Measurements from ENCODE around the gene SEC14L5.

DNA sequence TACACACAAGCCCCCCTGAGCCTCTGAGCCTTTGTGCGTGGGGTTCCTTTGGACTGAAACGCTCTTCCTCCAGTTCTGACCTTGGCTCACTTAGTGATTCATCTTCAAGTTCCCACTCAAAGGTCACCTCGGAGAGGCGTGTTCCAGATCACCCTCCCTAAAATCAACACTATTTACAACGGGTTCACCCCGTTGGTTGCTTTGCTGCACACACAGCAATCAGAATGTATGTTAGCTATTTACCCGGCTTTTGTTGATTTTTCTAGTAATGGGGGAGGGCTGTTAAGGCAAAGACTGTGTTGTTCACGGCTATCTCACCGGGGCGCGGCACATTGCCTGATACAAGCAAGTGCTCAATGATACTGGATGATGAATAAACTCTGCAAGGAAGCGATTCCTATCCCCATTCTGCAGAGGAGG is 74.6 kb downstream of the SEC14L5 start:
- no peak for TF ChIP-seq CTCF (conservative IDR thresholded peaks at IDR 0.05; ENCODE audit: low read depth in 2 of 2)
- TF ChIP-seq, protein P1, sequence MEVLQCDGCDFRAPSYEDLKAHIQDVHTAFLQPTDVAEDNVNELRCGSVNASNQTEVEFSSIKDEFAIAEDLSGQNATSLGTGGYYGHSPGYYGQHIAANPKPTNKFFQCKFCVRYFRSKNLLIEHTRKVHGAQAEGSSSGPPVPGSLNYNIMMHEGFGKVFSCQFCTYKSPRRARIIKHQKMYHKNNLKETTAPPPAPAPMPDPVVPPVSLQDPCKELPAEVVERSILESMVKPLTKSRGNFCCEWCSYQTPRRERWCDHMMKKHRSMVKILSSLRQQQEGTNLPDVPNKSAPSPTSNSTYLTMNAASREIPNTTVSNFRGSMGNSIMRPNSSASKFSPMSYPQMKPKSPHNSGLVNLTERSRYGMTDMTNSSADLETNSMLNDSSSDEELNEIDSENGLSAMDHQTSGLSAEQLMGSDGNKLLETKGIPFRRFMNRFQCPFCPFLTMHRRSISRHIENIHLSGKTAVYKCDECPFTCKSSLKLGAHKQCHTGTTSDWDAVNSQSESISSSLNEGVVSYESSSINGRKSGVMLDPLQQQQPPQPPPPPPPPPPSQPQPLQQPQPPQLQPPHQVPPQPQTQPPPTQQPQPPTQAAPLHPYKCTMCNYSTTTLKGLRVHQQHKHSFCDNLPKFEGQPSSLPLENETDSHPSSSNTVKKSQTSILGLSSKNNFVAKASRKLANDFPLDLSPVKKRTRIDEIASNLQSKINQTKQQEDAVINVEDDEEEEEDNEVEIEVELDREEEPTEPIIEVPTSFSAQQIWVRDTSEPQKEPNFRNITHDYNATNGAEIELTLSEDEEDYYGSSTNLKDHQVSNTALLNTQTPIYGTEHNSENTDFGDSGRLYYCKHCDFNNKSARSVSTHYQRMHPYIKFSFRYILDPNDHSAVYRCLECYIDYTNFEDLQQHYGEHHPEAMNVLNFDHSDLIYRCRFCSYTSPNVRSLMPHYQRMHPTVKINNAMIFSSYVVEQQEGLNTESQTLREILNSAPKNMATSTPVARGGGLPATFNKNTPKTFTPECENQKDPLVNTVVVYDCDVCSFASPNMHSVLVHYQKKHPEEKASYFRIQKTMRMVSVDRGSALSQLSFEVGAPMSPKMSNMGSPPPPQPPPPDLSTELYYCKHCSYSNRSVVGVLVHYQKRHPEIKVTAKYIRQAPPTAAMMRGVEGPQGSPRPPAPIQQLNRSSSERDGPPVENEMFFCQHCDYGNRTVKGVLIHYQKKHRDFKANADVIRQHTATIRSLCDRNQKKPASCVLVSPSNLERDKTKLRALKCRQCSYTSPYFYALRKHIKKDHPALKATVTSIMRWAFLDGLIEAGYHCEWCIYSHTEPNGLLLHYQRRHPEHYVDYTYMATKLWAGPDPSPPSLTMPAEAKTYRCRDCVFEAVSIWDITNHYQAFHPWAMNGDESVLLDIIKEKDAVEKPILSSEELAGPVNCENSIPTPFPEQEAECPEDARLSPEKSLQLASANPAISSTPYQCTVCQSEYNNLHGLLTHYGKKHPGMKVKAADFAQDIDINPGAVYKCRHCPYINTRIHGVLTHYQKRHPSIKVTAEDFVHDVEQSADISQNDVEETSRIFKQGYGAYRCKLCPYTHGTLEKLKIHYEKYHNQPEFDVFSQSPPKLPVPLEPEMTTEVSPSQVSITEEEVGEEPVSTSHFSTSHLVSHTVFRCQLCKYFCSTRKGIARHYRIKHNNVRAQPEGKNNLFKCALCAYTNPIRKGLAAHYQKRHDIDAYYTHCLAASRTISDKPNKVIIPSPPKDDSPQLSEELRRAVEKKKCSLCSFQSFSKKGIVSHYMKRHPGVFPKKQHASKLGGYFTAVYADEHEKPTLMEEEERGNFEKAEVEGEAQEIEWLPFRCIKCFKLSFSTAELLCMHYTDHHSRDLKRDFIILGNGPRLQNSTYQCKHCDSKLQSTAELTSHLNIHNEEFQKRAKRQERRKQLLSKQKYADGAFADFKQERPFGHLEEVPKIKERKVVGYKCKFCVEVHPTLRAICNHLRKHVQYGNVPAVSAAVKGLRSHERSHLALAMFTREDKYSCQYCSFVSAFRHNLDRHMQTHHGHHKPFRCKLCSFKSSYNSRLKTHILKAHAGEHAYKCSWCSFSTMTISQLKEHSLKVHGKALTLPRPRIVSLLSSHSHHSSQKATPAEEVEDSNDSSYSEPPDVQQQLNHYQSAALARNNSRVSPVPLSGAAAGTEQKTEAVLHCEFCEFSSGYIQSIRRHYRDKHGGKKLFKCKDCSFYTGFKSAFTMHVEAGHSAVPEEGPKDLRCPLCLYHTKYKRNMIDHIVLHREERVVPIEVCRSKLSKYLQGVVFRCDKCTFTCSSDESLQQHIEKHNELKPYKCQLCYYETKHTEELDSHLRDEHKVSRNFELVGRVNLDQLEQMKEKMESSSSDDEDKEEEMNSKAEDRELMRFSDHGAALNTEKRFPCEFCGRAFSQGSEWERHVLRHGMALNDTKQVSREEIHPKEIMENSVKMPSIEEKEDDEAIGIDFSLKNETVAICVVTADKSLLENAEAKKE (CRISPR knock-in tag; IDR thresholded peaks at IDR 0.05): no peak
- TF ChIP-seq POLR2AphosphoS5 (IDR thresholded peaks at IDR 0.05; ENCODE audit: low read depth): no peak
